ENCODE data around the gene GORASP1.

DNA sequence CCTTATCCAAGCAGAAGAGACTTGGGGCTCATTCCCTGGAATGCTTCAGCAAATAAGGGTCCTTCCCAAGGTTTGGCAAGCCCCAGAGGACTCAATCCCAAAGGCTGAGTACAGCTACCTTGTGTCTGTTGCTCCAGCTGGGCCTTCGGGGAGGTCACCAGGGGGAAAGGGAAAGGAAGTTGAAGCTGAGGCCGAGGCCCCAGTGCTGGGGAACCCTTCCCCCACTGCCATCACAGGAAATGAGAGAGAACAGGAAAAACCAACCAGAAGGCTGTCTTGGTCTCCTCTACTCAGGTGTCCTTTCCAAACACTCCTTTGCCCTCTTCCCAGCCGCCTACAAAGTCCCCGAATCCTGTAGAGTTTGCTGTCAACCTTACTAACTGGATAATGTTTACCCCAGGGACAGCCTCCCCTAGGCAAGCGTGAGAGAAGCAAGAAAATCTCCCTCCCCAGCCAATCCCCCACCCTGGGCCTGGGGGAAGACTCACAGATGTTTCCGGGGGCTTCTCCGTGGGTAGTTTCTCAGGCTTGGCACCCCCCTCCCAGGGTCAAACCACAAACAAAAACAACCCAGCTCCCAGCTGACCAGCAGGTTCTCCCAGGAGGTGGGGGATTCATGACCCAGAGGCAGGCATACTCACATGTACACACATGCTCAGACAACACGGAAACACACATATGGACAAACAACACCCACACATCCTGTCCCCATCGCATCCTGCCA lies 40.4 kb upstream of the GORASP1 start:
- TF ChIP-seq, protein P1, sequence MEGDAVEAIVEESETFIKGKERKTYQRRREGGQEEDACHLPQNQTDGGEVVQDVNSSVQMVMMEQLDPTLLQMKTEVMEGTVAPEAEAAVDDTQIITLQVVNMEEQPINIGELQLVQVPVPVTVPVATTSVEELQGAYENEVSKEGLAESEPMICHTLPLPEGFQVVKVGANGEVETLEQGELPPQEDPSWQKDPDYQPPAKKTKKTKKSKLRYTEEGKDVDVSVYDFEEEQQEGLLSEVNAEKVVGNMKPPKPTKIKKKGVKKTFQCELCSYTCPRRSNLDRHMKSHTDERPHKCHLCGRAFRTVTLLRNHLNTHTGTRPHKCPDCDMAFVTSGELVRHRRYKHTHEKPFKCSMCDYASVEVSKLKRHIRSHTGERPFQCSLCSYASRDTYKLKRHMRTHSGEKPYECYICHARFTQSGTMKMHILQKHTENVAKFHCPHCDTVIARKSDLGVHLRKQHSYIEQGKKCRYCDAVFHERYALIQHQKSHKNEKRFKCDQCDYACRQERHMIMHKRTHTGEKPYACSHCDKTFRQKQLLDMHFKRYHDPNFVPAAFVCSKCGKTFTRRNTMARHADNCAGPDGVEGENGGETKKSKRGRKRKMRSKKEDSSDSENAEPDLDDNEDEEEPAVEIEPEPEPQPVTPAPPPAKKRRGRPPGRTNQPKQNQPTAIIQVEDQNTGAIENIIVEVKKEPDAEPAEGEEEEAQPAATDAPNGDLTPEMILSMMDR (optimal IDR thresholded peaks at IDR 0.05 in 1 of 3, IDR thresholded peaks at IDR 0.05 in 1 of 3, conservative IDR thresholded peaks at IDR 0.05 in 1 of 3; ENCODE audit: extremely low read depth in 1 of 3, insufficient read depth in 2 of 3, low read length in 3 of 3), result no peak
- no peak for TF ChIP-seq EZH2 (IDR thresholded peaks at IDR 0.05; ENCODE audit: low read length)

All from keratinocyte (primary cell).